Upper lobe of left lung (tissue), 6 donors: Measurements from ENCODE around the gene SECISBP2. TPM values are rescaled to one million over a fixed set of nuclear protein-coding genes. Genes with fewer than 3 reads are reported as not detected.

ENCODE experiments used
- ATAC-seq, 2 donors: fragments of 200-7000 bp; cut with Tn5 transposase; one replicate each; pipeline ENCODE4 v1.9.1; 2022; ENCODE audit warnings: mild to moderate bottlenecking in 2 of 2, moderate library complexity in 2 of 2; ENCODE audit not compliant: low FRiP score in 2 of 2
- DNase-seq, 2 donors: peaks; one replicate each; pipeline ENCODE4 v3.0.0-alpha.2; 2019 to 2020
- H3K27ac ChIP-seq, 4 donors: fragments of 200-600 bp; sonication (generic); one replicate each; pipeline ENCODE4 v1.5.1; 2016 to 2019
- H3K27me3 ChIP-seq, 4 donors: fragments of 200-600 bp; sonication (generic); one replicate each; pipeline ENCODE4 v1.5.1; 2017 to 2019
- H3K36me3 ChIP-seq, 4 donors: fragments of 200-600 bp; sonication (generic); one replicate each; pipeline ENCODE4 v1.5.1; 2016 to 2019
- H3K4me1 ChIP-seq, 4 donors: fragments of 200-600 bp; sonication (generic); one replicate each; pipeline ENCODE4 v1.5.1; 2018 to 2019
- H3K4me3 ChIP-seq, 4 donors: fragments of 200-600 bp; sonication (generic); one replicate each; pipeline ENCODE4 v1.5.1; 2017 to 2019; ENCODE audit warnings: mild to moderate bottlenecking in 2 of 4, moderate library complexity in 1 of 4
- H3K9me3 ChIP-seq, 4 donors: fragments of 200-600 bp; sonication (generic); one replicate each; pipeline ENCODE4 v1.5.1; 2018 to 2019
- CTCF ChIP-seq, 6 experiments: fragments of 450-650 bp in 4 of 6; fragments of 200-600 bp in 2 of 6; sonication (generic) in 2 of 6; IDR thresholded peaks; one replicate each; pipeline ENCODE4 v1.5.1; 2016 to 2019; ENCODE audit warnings: antibody characterized with exemption in 6 of 6
- EP300 ChIP-seq, 4 donors: sonication (generic); formaldehyde crosslinking; IDR thresholded peaks; one replicate each; pipeline ENCODE4 v1.5.1; 2017; ENCODE audit warnings: antibody characterized with exemption in 4 of 4, control low read depth in 2 of 4
- POLR2A ChIP-seq, 4 donors: fragments of 450-650 bp; IDR thresholded peaks; one replicate each; pipeline ENCODE4 v1.5.1; 2016 to 2017; ENCODE audit warnings: antibody characterized with exemption in 4 of 4, mild to moderate bottlenecking in 2 of 4
- POLR2AphosphoS5 ChIP-seq, 2 donors: sonication (generic); formaldehyde crosslinking; IDR thresholded peaks; one replicate each; pipeline ENCODE4 v1.5.1; 2017; ENCODE audit warnings: antibody characterized with exemption in 2 of 2
- WGBS, 2 donors: methylation state at CpG; one replicate each; pipeline ENCODE4 v1.1.5; 2017 to 2018; 5-methylcytosine and 5-hydroxymethylcytosine counted together
- total RNA-seq, 6 donors: library from RNA; depleted of rRNA in 4 of 6; stranded (reverse); fragments of >200 nt in 4 of 6; gene quantifications; one replicate each; pipeline versions ENCODE4 v1.1.0 to v1.2.1, GENCODE V29; 2016 to 2021
- donor health status: DM: no; HTN: no; CAD: no; lungs with moderate emphysema.
- donor health status: DM: no; HTN: yes; CAD: no; lungs with severe emphysema.

The SECISBP2 gene
- total RNA-seq, 6 donors from 2014 or later = 42.0 to 113 (median 60.0) TPM

- no peak for ATAC-seq
- Histone ChIP-seq H3K36me3 (peaks cover 2 to 17% (median 10%) of the 10 kb centered on the region in 4 donors), H3K4me1 (peaks cover 0 to 16% (median 6%) of the 10 kb centered on the region in 4 donors), H3K4me3 (no peak overlapping the region), H3K9me3 (no peaks in the 10 kb centered on the region), H3K27me3 (no peaks in the 10 kb centered on the region), H3K27ac (no peak overlapping the region)
- 92 to 93% methylated on average over 4 of the region's 4 CpGs for WGBS, 2 donors
- no peak for DNase-seq
- TF ChIP-seq CTCF (IDR thresholded peaks at IDR 0.05) (no peak), EP300 (IDR thresholded peaks at IDR 0.05) (no peak)
Measured at GRCh38 chr9:89376286-89376685, 58.0 kb downstream of the SECISBP2 start.

- H3K4me3 ChIP-seq = no peak overlapping the region
- ATAC-seq (no peak), DNase-seq (no peak)
- WGBS, 2 donors = 89 to 90% methylated on average over 17 of the region's 17 CpGs
- H3K27me3 ChIP-seq = no peaks in the 10 kb centered on the region
- H3K4me1 ChIP-seq = peaks cover 0 to 18% (median 8%) of the 10 kb centered on the region in 4 donors
- TF ChIP-seq POLR2A (IDR thresholded peaks at IDR 0.05) (no peak), EP300 (IDR thresholded peaks at IDR 0.05) (no peak), CTCF (IDR thresholded peaks at IDR 0.05) (no peak), POLR2AphosphoS5 (IDR thresholded peaks at IDR 0.05) (no peak)
- H3K36me3 ChIP-seq = peaks cover 2 to 17% (median 10%) of the 10 kb centered on the region in 4 donors
- H3K9me3 ChIP-seq = no peaks in the 10 kb centered on the region
- H3K27ac ChIP-seq = no peak overlapping the region
Measured at GRCh38 chr9:89376741-89377351, 58.5 kb downstream of the SECISBP2 start.

- TF ChIP-seq POLR2AphosphoS5 (IDR thresholded peaks at IDR 0.05) (no peak), EP300 (IDR thresholded peaks at IDR 0.05) (no peak), CTCF (IDR thresholded peaks at IDR 0.05) (no peak), POLR2A (IDR thresholded peaks at IDR 0.05) (no peak)
Measured at GRCh38 chr9:89377411-89377810, 59.1 kb downstream of the SECISBP2 start.

GRCh38 chr9:89378541-89378940 lies 60.2 kb downstream of the SECISBP2 start:
- no peak overlapping the region for H3K4me3 ChIP-seq
- ATAC-seq (no peak), DNase-seq (no peak)
- H3K9me3 ChIP-seq = no peaks in the 10 kb centered on the region
- no peak overlapping the region for H3K27ac ChIP-seq
- TF ChIP-seq EP300 (IDR thresholded peaks at IDR 0.05) (no peak), POLR2A (IDR thresholded peaks at IDR 0.05) (no peak), POLR2AphosphoS5 (IDR thresholded peaks at IDR 0.05) (no peak), CTCF (IDR thresholded peaks at IDR 0.05) (no peak)
- peaks cover 2 to 32% (median 10%) of the 10 kb centered on the region in 4 donors for H3K36me3 ChIP-seq
- peaks cover 0 to 18% (median 8%) of the 10 kb centered on the region in 4 donors for H3K4me1 ChIP-seq
- no peaks in the 10 kb centered on the region for H3K27me3 ChIP-seq
- 90 to 92% methylated on average over 21 of the region's 21 CpGs for WGBS, 2 donors

More at GRCh38 chr9:89377411-89377810, 59.1 kb downstream of the SECISBP2 start:
- 85 to 88% methylated on average over 12 of the region's 12 CpGs for WGBS, 2 donors
- H3K36me3 ChIP-seq = peaks cover 2 to 23% (median 10%) of the 10 kb centered on the region in 4 donors
- ATAC-seq (no peak), DNase-seq (no peak)
- H3K27ac ChIP-seq = no peak overlapping the region
- no peak overlapping the region for H3K4me3 ChIP-seq
- H3K9me3 ChIP-seq = no peaks in the 10 kb centered on the region
- H3K27me3 ChIP-seq = no peaks in the 10 kb centered on the region
- H3K4me1 ChIP-seq = peaks cover 0 to 18% (median 8%) of the 10 kb centered on the region in 4 donors

- TF ChIP-seq EP300 (IDR thresholded peaks at IDR 0.05) (no peak), CTCF (IDR thresholded peaks at IDR 0.05) (no peak)
- Histone ChIP-seq H3K9me3 (no peaks in the 10 kb centered on the region), H3K27me3 (no peaks in the 10 kb centered on the region), H3K36me3 (peaks cover 2 to 32% (median 10%) of the 10 kb centered on the region in 4 donors), H3K27ac (peak overlapping the region in 2 of 4 donors; percentile 16 to 59), H3K4me1 (peaks cover 0 to 18% (median 8%) of the 10 kb centered on the region in 4 donors), H3K4me3 (no peak overlapping the region)
- DNase-seq (no peak), ATAC-seq (no peak)
- 92 to 96% methylated on average over 14 of the region's 14 CpGs for WGBS, 2 donors
Measured at GRCh38 chr9:89379031-89379430, 60.7 kb downstream of the SECISBP2 start.
